A549 (cell line): ENCODE measurements around the gene RTEL1.

Source experiments
- CEBPB ChIP-seq, 2 experiments: fragments of >200 bp in 1 of 2; sonication (Bioruptor Twin) in 1 of 2; formaldehyde crosslinking in 1 of 2; IDR thresholded peaks; 2 replicates each; pipeline ENCODE4 v1.6.1; 2012 to 2016
- SREBF2 ChIP-seq: fragments of 450-650 bp; IDR thresholded peaks from 2 replicates; pipeline ENCODE4 v1.6.1; 2014; ENCODE audit warnings: mild to moderate bottlenecking, moderate library complexity
- TF ChIP-seq, protein P1 (sequence below): fragments of >200 bp; sonication (Bioruptor Twin); formaldehyde crosslinking; IDR thresholded peaks from 3 replicates; pipeline ENCODE4 v1.5.1; 2016

DNA sequence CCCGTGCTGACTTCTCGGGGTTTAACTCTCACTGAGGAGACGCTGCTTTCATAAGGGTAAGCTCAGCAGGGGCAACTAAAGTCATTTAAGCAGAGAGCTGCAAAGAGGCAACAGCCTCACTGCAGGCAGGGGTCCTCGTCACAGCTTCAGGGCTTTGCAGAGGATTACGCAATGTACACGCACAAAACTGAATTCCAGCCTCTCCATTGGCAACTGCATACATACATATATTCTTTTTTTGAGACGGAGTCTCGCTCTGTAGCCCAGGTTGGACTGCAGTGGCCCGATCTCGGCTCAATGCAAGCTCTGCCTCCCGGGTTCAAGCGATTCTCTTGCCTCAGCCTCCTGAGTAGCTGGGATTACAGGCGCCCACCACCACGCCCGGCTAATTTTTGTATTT, 33.6 kb upstream of the RTEL1 start:
- TF ChIP-seq, protein P1, sequence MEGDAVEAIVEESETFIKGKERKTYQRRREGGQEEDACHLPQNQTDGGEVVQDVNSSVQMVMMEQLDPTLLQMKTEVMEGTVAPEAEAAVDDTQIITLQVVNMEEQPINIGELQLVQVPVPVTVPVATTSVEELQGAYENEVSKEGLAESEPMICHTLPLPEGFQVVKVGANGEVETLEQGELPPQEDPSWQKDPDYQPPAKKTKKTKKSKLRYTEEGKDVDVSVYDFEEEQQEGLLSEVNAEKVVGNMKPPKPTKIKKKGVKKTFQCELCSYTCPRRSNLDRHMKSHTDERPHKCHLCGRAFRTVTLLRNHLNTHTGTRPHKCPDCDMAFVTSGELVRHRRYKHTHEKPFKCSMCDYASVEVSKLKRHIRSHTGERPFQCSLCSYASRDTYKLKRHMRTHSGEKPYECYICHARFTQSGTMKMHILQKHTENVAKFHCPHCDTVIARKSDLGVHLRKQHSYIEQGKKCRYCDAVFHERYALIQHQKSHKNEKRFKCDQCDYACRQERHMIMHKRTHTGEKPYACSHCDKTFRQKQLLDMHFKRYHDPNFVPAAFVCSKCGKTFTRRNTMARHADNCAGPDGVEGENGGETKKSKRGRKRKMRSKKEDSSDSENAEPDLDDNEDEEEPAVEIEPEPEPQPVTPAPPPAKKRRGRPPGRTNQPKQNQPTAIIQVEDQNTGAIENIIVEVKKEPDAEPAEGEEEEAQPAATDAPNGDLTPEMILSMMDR, result no peak
- TF ChIP-seq SREBF2 (no peak), CEBPB (IDR thresholded peaks at IDR 0.05) (peak; percentile 73 to 92; a peak in 3 of 4 replicates)
